Left ventricle myocardium inferior (tissue), 1 donor: ENCODE results near the gene AMPD1. TPM values are rescaled to one million over a fixed set of nuclear protein-coding genes. Genes with fewer than 3 reads are reported as not detected.

Experiments used
- DNase-seq: peaks from one replicate; pipeline ENCODE4 v3.0.0-alpha.2; 2020
- H3K27ac ChIP-seq: fragments of 200-600 bp; replicated peaks from 2 replicates; pipeline ENCODE4 v1.8.0; 2021
- H3K27me3 ChIP-seq: fragments of 200-600 bp; 2 replicates; pipeline ENCODE4 v1.8.0; 2021; ENCODE audit warnings: low read depth
- H3K36me3 ChIP-seq: fragments of 200-600 bp; 2 replicates; pipeline ENCODE4 v1.8.0; 2021
- H3K4me1 ChIP-seq: fragments of 200-600 bp; 2 replicates; pipeline ENCODE4 v1.8.0; 2021
- H3K4me3 ChIP-seq: fragments of 200-600 bp; 2 replicates; pipeline ENCODE4 v1.8.0; 2021; ENCODE audit warnings: mild to moderate bottlenecking, moderate library complexity
- H3K9me3 ChIP-seq: fragments of 200-600 bp; replicated peaks from 2 replicates; pipeline ENCODE4 v1.8.0; 2021
- intact Hi-C: fragments of 100-400 bp; cut with micrococcal nuclease; formaldehyde crosslinking; loops from one replicate; pipeline ENCODE4 v1.11.0; 2022
- total RNA-seq: library from RNA; stranded (reverse); fragmentation: NEBNext Ultra II Directional; extraction: Animal tissue kit (Norgen Biotek cat#: 25700); gene quantifications from one replicate; pipeline ENCODE4 v1.2.1, GENCODE V29; 2021
- TF ChIP-seq, protein P1 (sequence below): fragments of 200-600 bp; IDR thresholded peaks from 2 replicates; pipeline ENCODE4 v1.8.0; 2021; ENCODE audit warnings: antibody characterized with exemption, mild to moderate bottlenecking, borderline replicate concordance
- donor health status: DM: no; HTN: yes; CAD: no; lungs with severe emphysema.

AMPD1 gene
- total RNA-seq, 1 donor from 2014 or later: not detected

DNA sequence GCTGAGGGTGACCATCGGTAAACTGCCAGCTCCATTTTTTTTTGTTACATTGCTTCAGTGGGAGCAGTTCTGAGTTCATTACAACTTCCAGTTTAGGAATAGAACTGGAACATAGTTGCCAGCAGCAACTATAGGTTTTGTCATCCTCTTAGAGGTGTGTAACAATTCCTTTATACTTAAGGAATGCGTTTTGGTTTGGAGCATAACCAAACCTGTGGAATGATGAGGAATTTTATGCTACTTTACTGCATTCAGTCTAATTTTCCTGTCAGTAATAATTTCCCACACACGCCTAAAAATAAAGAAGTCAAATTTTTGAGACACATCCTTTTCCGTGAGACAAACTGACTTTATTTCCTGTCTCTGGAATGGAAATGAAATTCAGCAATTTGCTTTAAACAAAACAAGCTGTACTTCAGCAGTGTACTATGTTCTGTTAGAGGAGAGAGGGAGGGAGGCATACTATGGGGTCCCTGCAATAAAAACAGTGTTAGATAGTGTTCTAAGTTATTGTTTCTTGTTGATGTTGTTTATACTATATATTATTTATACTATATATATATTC is 4.8 kb upstream of the AMPD1 start:
- Histone ChIP-seq H3K27me3 (no peaks in the 10 kb centered on the region), H3K9me3 (no peaks in the 10 kb centered on the region), H3K36me3 (peaks cover 5% of the 10 kb centered on the region), H3K4me3 (no peak overlapping the region), H3K27ac (no peak overlapping the region), H3K4me1 (no peaks in the 10 kb centered on the region)
- no peak for DNase-seq
- TF ChIP-seq, protein P1, sequence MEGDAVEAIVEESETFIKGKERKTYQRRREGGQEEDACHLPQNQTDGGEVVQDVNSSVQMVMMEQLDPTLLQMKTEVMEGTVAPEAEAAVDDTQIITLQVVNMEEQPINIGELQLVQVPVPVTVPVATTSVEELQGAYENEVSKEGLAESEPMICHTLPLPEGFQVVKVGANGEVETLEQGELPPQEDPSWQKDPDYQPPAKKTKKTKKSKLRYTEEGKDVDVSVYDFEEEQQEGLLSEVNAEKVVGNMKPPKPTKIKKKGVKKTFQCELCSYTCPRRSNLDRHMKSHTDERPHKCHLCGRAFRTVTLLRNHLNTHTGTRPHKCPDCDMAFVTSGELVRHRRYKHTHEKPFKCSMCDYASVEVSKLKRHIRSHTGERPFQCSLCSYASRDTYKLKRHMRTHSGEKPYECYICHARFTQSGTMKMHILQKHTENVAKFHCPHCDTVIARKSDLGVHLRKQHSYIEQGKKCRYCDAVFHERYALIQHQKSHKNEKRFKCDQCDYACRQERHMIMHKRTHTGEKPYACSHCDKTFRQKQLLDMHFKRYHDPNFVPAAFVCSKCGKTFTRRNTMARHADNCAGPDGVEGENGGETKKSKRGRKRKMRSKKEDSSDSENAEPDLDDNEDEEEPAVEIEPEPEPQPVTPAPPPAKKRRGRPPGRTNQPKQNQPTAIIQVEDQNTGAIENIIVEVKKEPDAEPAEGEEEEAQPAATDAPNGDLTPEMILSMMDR: no peak
- intact Hi-C loops: no loop called here

DNA sequence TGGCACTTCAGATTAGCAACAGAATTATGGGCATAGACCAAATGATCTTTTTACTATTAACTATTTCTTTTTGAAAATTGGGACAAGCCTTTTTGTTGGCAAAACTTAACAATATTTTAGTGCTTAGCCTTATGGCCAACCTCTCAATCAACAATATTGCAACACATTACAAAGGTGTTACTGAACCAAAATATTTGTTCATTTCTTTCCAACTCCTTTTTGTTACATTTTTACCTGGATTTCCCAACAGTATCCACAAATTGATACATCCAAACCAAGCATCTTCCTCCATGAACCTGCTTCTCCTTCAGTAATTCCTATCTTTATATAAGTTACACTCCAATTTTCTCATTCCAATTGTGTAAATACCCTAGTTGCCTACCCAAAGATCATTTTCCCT is 1.5 kb upstream of the AMPD1 start:
- no peak for DNase-seq
- Histone ChIP-seq H3K4me1 (no peaks in the 10 kb centered on the region), H3K27ac (no peak overlapping the region), H3K4me3 (no peak overlapping the region), H3K9me3 (no peaks in the 10 kb centered on the region), H3K27me3 (no peaks in the 10 kb centered on the region), H3K36me3 (no peaks in the 10 kb centered on the region)
- intact Hi-C loops: no loop called here
- TF ChIP-seq, protein P1: no peak

DNA sequence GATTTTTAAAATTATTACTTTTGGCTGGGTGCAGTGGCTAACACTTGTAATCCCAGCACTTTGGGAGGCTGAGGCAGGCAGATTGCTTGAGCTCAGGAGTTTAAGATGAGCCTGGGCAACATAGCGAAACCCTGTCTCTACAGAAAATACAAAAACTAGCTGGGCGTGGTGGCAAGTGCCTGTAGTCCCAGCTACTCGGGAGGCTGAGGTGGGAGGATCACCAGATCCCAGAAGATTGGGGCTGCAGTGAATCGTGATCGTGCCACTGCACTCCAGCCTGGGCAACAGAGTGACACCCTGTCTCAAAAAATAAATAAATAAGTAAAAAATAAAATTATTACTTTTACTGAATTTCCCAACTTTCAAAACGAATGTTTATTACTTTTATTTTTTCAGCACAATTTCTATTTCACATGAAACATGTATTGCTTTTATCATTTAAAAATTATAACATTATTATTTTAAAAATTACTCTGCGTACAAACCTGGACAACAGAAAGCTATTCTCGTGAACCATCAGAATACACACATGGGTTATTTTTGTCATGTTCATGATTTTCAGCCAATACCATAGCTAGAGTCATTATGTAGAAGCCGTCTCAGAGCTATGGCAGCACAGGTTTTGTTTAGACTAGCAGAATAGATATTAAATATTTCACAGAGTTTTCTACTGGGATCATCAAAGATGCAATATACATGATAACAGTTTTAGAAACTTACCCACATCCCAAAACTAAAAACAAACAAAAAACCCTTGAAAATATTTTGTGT is 621 bp downstream of the AMPD1 start:
- intact Hi-C loops: no loop called here
- DNase-seq: no peak
- no peaks in the 10 kb centered on the region for H3K9me3 ChIP-seq
- H3K27me3 ChIP-seq: peaks cover 2% of the 10 kb centered on the region
- H3K4me1 ChIP-seq: no peaks in the 10 kb centered on the region
- no peak overlapping the region for H3K4me3 ChIP-seq
- no peaks in the 10 kb centered on the region for H3K36me3 ChIP-seq
- H3K27ac ChIP-seq: no peak overlapping the region
- TF ChIP-seq, protein P1: no peak

DNA sequence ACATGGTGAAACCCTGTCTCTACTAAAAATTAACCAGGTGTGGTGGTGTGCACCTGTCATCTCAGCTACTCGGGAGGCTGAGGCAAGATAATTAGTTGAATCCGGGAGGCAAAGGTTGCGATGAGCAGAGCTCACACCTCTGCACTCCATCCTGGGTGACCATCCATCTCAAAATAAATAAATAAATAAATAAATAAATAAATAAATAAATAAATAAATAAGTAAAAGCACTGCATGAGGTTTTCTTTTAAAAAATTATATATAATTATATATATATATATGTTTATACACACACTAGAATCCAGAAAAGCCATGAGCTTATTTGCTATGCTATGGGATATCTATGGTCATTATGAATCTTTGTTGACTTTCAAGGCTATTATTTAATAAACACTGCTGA is 2.4 kb downstream of the AMPD1 start:
- no peaks in the 10 kb centered on the region for H3K36me3 ChIP-seq
- H3K4me3 ChIP-seq: no peak overlapping the region
- H3K27ac ChIP-seq: no peak overlapping the region

DNA sequence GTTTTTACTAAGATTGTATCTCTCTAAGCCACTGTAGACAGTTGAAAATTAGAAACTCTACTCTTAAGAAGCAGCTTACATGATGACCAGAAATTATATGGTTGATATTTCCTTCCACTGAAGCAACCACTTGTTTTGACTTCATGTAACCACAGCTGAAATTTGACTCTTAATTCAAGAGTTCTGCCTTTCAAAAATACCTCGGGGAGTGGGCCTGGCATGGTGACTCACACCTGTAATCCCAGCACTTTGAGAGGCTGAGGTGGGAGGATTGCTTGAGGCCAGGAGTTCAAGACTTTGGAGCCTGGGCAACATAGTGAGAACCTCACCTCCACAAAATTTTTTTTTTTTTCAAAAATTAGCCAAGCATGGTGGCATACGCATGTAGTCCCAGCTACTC is 4.3 kb downstream of the AMPD1 start:
- no peak for DNase-seq
- no peaks in the 10 kb centered on the region for H3K4me1 ChIP-seq
- intact Hi-C loops: no loop called here
- H3K4me3 ChIP-seq: no peak overlapping the region
- H3K9me3 ChIP-seq: no peaks in the 10 kb centered on the region
- H3K36me3 ChIP-seq: no peaks in the 10 kb centered on the region
- no peak overlapping the region for H3K27ac ChIP-seq
- TF ChIP-seq, protein P1: no peak
- H3K27me3 ChIP-seq: peaks cover 32% of the 10 kb centered on the region

More for the DNA sequence above, 2.4 kb downstream of the AMPD1 start:
- intact Hi-C loops: no loop called here
- peaks cover 16% of the 10 kb centered on the region for H3K27me3 ChIP-seq
- H3K9me3 ChIP-seq: no peaks in the 10 kb centered on the region
- no peaks in the 10 kb centered on the region for H3K4me1 ChIP-seq
- TF ChIP-seq, protein P1: no peak
- DNase-seq: no peak
